Fibroblast of lung (primary cell): ENCODE measurements around the gene CCNY.

ENCODE experiments used
- EZH2 ChIP-seq: IDR thresholded peaks from 2 replicates; pipeline ENCODE4 v1.5.1; 2012; ENCODE audit warnings: low read length, control low read depth, mild to moderate bottlenecking; ENCODE audit errors: missing control alignments
- TF ChIP-seq, protein P1 (sequence below), 2 donors: IDR thresholded peaks in 1 of 2; conservative IDR thresholded peaks in 1 of 2; 1 replicate in 1 of 2; 2 replicates in 1 of 2; pipeline ENCODE4 v1.5.1; 2011 to 2012; ENCODE audit warnings: low read length in 2 of 2, control low read depth in 1 of 2, inconsistent platforms in 1 of 2, low read depth in 1 of 2, mild to moderate bottlenecking in 1 of 2

DNA sequence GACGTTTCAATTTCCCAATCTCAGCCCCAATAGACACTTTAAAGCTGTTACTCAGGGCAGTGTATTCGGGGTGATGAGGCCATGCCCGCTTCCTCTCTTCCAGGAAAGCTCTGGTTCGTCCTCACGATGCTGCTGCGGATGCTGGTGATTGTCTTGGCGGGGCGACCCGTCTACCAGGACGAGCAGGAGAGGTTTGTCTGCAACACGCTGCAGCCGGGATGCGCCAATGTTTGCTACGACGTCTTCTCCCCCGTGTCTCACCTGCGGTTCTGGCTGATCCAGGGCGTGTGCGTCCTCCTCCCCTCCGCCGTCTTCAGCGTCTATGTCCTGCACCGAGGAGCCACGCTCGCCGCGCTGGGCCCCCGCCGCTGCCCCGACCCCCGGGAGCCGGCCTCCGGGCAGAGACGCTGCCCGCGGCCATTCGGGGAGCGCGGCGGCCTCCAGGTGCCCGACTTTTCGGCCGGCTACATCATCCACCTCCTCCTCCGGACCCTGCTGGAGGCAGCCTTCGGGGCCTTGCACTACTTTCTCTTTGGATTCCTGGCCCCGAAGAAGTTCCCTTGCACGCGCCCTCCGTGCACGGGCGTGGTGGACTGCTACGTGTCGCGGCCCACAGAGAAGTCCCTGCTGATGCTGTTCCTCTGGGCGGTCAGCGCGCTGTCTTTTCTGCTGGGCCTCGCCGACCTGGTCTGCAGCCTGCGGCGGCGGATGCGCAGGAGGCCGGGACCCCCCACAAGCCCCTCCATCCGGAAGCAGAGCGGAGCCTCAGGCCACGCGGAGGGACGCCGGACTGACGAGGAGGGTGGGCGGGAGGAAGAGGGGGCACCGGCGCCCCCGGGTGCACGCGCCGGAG, 271.4 kb downstream of the CCNY start:
- TF ChIP-seq, protein P1, sequence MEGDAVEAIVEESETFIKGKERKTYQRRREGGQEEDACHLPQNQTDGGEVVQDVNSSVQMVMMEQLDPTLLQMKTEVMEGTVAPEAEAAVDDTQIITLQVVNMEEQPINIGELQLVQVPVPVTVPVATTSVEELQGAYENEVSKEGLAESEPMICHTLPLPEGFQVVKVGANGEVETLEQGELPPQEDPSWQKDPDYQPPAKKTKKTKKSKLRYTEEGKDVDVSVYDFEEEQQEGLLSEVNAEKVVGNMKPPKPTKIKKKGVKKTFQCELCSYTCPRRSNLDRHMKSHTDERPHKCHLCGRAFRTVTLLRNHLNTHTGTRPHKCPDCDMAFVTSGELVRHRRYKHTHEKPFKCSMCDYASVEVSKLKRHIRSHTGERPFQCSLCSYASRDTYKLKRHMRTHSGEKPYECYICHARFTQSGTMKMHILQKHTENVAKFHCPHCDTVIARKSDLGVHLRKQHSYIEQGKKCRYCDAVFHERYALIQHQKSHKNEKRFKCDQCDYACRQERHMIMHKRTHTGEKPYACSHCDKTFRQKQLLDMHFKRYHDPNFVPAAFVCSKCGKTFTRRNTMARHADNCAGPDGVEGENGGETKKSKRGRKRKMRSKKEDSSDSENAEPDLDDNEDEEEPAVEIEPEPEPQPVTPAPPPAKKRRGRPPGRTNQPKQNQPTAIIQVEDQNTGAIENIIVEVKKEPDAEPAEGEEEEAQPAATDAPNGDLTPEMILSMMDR (conservative IDR thresholded peaks at IDR 0.05 in 1 of 2, IDR thresholded peaks at IDR 0.05 in 1 of 2; ENCODE audit: low read depth in 1 of 2, low read length in 2 of 2), result no peak
- no peak for TF ChIP-seq EZH2
